Fibroblast of lung (primary cell): Measurements from ENCODE around the gene SPATA17. TPM values are rescaled to one million over a fixed set of nuclear protein-coding genes. Genes with fewer than 3 reads are reported as not detected.

Source experiments
- DNase-seq, 2 donors: peaks; one replicate each; pipeline versions ENCODE4 v3.0.0 to v3.0.0-alpha.2; 2010; ENCODE audit warnings: low read depth in 2 of 2
- H2AFZ ChIP-seq: 2 replicates; pipeline ENCODE4 v1.5.1; 2012; ENCODE audit warnings: low read length, control low read depth, inconsistent platforms
- H3K27ac ChIP-seq: 2 replicates; pipeline ENCODE4 v1.5.1; 2011; ENCODE audit warnings: low read length, control low read depth; ENCODE audit not compliant: insufficient read depth
- H3K27me3 ChIP-seq: 2 replicates; pipeline ENCODE4 v1.5.1; 2011; ENCODE audit warnings: mild to moderate bottlenecking, low read length; ENCODE audit not compliant: control insufficient read depth, insufficient read depth
- H3K36me3 ChIP-seq: 2 replicates; pipeline ENCODE4 v1.5.1; 2011; ENCODE audit warnings: low read length; ENCODE audit not compliant: control insufficient read depth, insufficient read depth
- H3K4me1 ChIP-seq: 2 replicates; pipeline ENCODE4 v1.5.1; 2011; ENCODE audit warnings: low read length; ENCODE audit not compliant: control insufficient read depth, insufficient read depth; ENCODE audit errors: extremely low read depth
- H3K4me2 ChIP-seq: 2 replicates; pipeline ENCODE4 v1.5.1; 2011; ENCODE audit warnings: low read length, control low read depth; ENCODE audit not compliant: insufficient read depth; ENCODE audit errors: extremely low read depth
- H3K4me3 ChIP-seq, 4 experiments: fragments of 200-600 bp in 1 of 4; sonication (generic) in 1 of 4; replicated peaks in 1 of 4; 2 replicates each; pipeline ENCODE4 v1.5.1; 2011 to 2016; ENCODE audit warnings: low read length in 4 of 4, low read depth in 3 of 4, mild to moderate bottlenecking in 3 of 4, control low read depth in 2 of 4, inconsistent platforms in 1 of 4, mixed read lengths in 1 of 4; ENCODE audit not compliant: insufficient read depth in 1 of 4; ENCODE audit errors: control extremely low read depth in 1 of 4
- H3K79me2 ChIP-seq: 2 replicates; pipeline ENCODE4 v1.5.1; 2012; ENCODE audit warnings: mild to moderate bottlenecking, low read length, inconsistent platforms; ENCODE audit not compliant: control insufficient read depth, insufficient read depth
- H3K9ac ChIP-seq: 2 replicates; pipeline ENCODE4 v1.5.1; 2011; ENCODE audit warnings: mild to moderate bottlenecking, low read length, control low read depth; ENCODE audit not compliant: insufficient read depth
- H3K9me3 ChIP-seq: 2 replicates; pipeline ENCODE4 v1.5.1; 2012; ENCODE audit warnings: low read depth, low read length; ENCODE audit not compliant: control insufficient read depth, insufficient read depth
- H4K20me1 ChIP-seq: 2 replicates; pipeline ENCODE4 v1.5.1; 2011; ENCODE audit warnings: low read length; ENCODE audit not compliant: control insufficient read depth, insufficient read depth; ENCODE audit errors: extremely low read depth
- CTCF ChIP-seq, 2 donors: IDR thresholded peaks in 1 of 2; conservative IDR thresholded peaks in 1 of 2; 1 replicate in 1 of 2; 2 replicates in 1 of 2; pipeline ENCODE4 v1.5.1; 2011 to 2012; ENCODE audit warnings: low read length in 2 of 2, control low read depth in 1 of 2, inconsistent platforms in 1 of 2, low read depth in 1 of 2, mild to moderate bottlenecking in 1 of 2
- EZH2 ChIP-seq: IDR thresholded peaks from 2 replicates; pipeline ENCODE4 v1.5.1; 2012; ENCODE audit warnings: low read length, control low read depth, mild to moderate bottlenecking; ENCODE audit errors: missing control alignments
- polyA plus RNA-seq, 2 donors: library from polyadenylated mRNA; depleted of rRNA in 1 of 2; stranded (reverse) in 1 of 2; unstranded in 1 of 2; fragments of >200 nt; gene quantifications; 2 replicates each; pipeline ENCODE4 v1.2.1, GENCODE V29; 2011 to 2012; ENCODE audit warnings: missing spikeins in 1 of 2
- total RNA-seq: library from RNA; depleted of rRNA; stranded (reverse); fragments of >200 nt; gene quantifications from 2 replicates; pipeline ENCODE4 v1.2.1, GENCODE V29; 2014

The SPATA17 gene
- total and polyA plus RNA-seq, 2 donors (not counting 1 experiment from before 2014, with no cell fraction given), result 0.18 to 0.50 TPM

- no peak overlapping the region for H3K27ac ChIP-seq
- TF ChIP-seq CTCF (conservative IDR thresholded peaks at IDR 0.05 in 1 of 2, IDR thresholded peaks at IDR 0.05 in 1 of 2; ENCODE audit: low read depth in 1 of 2, low read length in 2 of 2) (peak; percentile 8 to 22), EZH2 (no peak)
- H3K4me3 ChIP-seq, result no peak overlapping the region
- no peaks in the 10 kb centered on the region for H3K27me3 ChIP-seq
- no peak overlapping the region for H3K4me2 ChIP-seq
- DNase-seq, result peak in 1 of 2 donors; percentile 6
- H3K4me1 ChIP-seq, result no peaks in the 10 kb centered on the region
- no peaks in the 10 kb centered on the region for H3K79me2 ChIP-seq
- H4K20me1 ChIP-seq, result peaks cover 1% of the 10 kb centered on the region
- H3K9ac ChIP-seq, result no peak overlapping the region
- H3K9me3 ChIP-seq, result no peaks in the 10 kb centered on the region
- no peak overlapping the region for H2AFZ ChIP-seq
- no peaks in the 10 kb centered on the region for H3K36me3 ChIP-seq
Observed at GRCh38 chr1:217911908-217912307, 280.8 kb downstream of the SPATA17 start.

DNA sequence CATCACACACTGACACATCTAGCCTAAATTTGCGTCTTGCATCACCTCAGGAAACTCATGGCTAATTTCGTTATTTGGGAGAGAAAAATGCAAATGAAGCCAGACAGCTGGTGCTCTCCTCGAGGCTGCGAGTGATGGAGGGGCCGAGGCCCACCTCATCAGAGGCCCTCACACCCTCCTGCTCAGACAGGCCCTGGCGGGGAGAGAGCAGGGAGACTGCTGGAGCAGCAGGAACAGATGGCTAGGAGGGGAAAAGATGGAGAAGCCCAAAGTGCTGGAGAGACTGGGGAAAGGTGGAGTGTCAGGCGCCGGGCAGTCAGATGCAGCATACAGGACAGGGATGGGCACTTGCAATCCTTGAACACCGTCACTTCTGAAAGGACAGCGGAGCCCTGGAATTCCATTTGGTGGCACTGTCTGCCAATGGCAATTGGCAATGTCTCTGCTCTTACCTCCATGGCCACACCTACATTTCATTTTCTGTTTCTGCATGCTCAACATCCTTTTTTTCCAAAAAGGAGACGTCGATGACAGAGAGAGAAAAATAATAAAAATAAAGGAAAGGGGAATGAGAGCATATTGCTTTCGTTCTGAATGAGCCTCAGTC, 286.2 kb downstream of the SPATA17 start:
- no peaks in the 10 kb centered on the region for H3K27me3 ChIP-seq
- H3K4me3 ChIP-seq, result no peak overlapping the region
- TF ChIP-seq EZH2 (no peak), CTCF (conservative IDR thresholded peaks at IDR 0.05 in 1 of 2, IDR thresholded peaks at IDR 0.05 in 1 of 2; ENCODE audit: low read depth in 1 of 2, low read length in 2 of 2) (no peak)
- H2AFZ ChIP-seq, result no peak overlapping the region
- H3K79me2 ChIP-seq, result no peaks in the 10 kb centered on the region
- no peaks in the 10 kb centered on the region for H3K36me3 ChIP-seq
- DNase-seq, result no peak
- H3K9ac ChIP-seq, result no peak overlapping the region
- no peaks in the 10 kb centered on the region for H3K4me1 ChIP-seq
- H3K4me2 ChIP-seq, result no peak overlapping the region
- H3K9me3 ChIP-seq, result no peaks in the 10 kb centered on the region
- no peak overlapping the region for H3K27ac ChIP-seq
- H4K20me1 ChIP-seq, result no peaks in the 10 kb centered on the region

DNA sequence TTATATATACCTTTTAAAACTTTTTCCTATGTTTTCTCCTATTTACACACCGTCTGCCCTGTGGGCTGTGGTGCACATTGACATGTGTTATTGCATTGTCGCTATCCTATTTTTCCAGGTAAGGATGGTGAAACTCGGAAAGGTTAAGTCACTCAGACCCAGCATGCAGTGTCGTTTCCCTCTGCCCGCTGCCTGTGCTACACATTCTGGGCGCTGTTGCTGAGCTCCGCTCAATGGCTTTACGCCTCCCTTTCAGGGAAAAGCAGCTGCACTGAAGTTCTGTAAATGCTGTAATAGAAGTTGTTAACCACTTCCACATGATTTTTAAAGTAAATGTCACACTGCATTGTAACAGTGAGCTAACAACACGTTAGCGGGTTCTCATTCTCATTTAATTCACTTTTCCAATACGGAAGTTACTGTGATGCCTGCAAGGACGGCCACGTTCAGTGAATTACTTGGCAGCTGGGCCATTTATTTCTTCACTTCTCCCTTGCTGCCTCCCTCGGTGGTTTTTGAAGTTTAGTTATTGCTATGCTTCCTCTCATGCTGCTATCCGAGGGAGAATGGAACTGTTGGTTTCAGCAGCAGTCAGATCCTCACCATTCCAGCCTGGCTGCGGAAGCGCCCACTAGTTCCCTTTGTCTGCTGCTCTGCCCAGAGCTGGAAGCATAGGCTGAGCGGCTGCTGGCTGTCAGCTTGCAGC, 288.7 kb downstream of the SPATA17 start:
- Histone ChIP-seq H3K27me3 (no peaks in the 10 kb centered on the region), H3K79me2 (no peaks in the 10 kb centered on the region), H3K36me3 (no peaks in the 10 kb centered on the region), H3K4me2 (no peak overlapping the region), H3K9me3 (no peaks in the 10 kb centered on the region), H4K20me1 (no peaks in the 10 kb centered on the region), H3K4me3 (peak overlapping the region in 2 of 4 experiments; percentile 20 to 57), H3K4me1 (no peaks in the 10 kb centered on the region), H2AFZ (peak overlapping the region; percentile 26), H3K9ac (no peak overlapping the region), H3K27ac (no peak overlapping the region)
- TF ChIP-seq EZH2 (no peak), CTCF (conservative IDR thresholded peaks at IDR 0.05 in 1 of 2, IDR thresholded peaks at IDR 0.05 in 1 of 2; ENCODE audit: low read depth in 1 of 2, low read length in 2 of 2) (no peak)
- DNase-seq, result peak; percentile 6 to 45

Other genes starting within 250 kb of the SPATA17 start
- 22.0 and 23.6 TPM in 2 replicates for gene GPATCH2, start 254 bp upstream of the SPATA17 start, total RNA-seq
- gene GPATCH2, start 254 bp upstream of the SPATA17 start, polyA plus RNA-seq, result 7.8 and 10.5 TPM in 2 replicates